Stimulated activated CD4-positive, alpha-beta T cell treated with anti-CD3 and anti-CD28 coated beads, Interleukin-1b, Interleukin-23, amount 100 ng/mL, for 4 hours (primary cell): ENCODE data around the gene TENM3.

Experiments used
- DNase-seq, 2 donors: peaks; one replicate each; pipeline ENCODE4 v3.0.0-alpha.2; 2020; ENCODE audit warnings: low read depth in 2 of 2

TENM3 gene

GRCh38 chr4:182560358-182560757, 317.2 kb downstream of the TENM3 start:
- no peak for DNase-seq

- no peak for DNase-seq
Observed at GRCh38 chr4:182562350-182562749, 319.1 kb downstream of the TENM3 start.

- DNase-seq, result no peak
Observed at GRCh38 chr4:182564724-182565369, 321.6 kb downstream of the TENM3 start.

GRCh38 chr4:182567119-182567518, 323.9 kb downstream of the TENM3 start:
- DNase-seq, result no peak

GRCh38 chr4:182569561-182569960, 326.4 kb downstream of the TENM3 start:
- no peak for DNase-seq

- no peak for DNase-seq
Observed at GRCh38 chr4:182574706-182575105, 331.5 kb downstream of the TENM3 start.

GRCh38 chr4:182575225-182575624, 332.0 kb downstream of the TENM3 start:
- no peak for DNase-seq

GRCh38 chr4:182576601-182577289, 333.5 kb downstream of the TENM3 start:
- no peak for DNase-seq

- no peak for DNase-seq
Observed at GRCh38 chr4:182577411-182577810, 334.2 kb downstream of the TENM3 start.

- no peak for DNase-seq
Observed at GRCh38 chr4:182578402-182578801, 335.2 kb downstream of the TENM3 start.

- no peak for DNase-seq
Observed at GRCh38 chr4:182582245-182582644, 339.0 kb downstream of the TENM3 start.

GRCh38 chr4:182583703-182584415, 340.7 kb downstream of the TENM3 start:
- no peak for DNase-seq

GRCh38 chr4:182585321-182585720, 342.1 kb downstream of the TENM3 start:
- DNase-seq, result no peak

GRCh38 chr4:182589100-182589499, 345.9 kb downstream of the TENM3 start:
- DNase-seq, result no peak

GRCh38 chr4:182593402-182593801, 350.2 kb downstream of the TENM3 start:
- DNase-seq, result no peak

- DNase-seq, result no peak
Observed at GRCh38 chr4:182593864-182594263, 350.7 kb downstream of the TENM3 start.

- DNase-seq, result no peak
Observed at GRCh38 chr4:182600093-182600492, 356.9 kb downstream of the TENM3 start.

GRCh38 chr4:182600856-182601255, 357.7 kb downstream of the TENM3 start:
- no peak for DNase-seq

GRCh38 chr4:182604161-182604622, 361.0 kb downstream of the TENM3 start:
- DNase-seq, result no peak

- no peak for DNase-seq
Observed at GRCh38 chr4:182604953-182605352, 361.8 kb downstream of the TENM3 start.

GRCh38 chr4:182608525-182608924, 365.3 kb downstream of the TENM3 start:
- no peak for DNase-seq

- no peak for DNase-seq
Observed at GRCh38 chr4:182616476-182616875, 373.3 kb downstream of the TENM3 start.

- DNase-seq, result no peak
Observed at GRCh38 chr4:182619660-182620059, 376.5 kb downstream of the TENM3 start.
